H1 (cell line): ENCODE measurements around the gene TUBGCP5. TPM values are rescaled to one million over a fixed set of nuclear protein-coding genes. Genes with fewer than 3 reads are reported as not detected.

ENCODE experiments used
- CTCF ChIA-PET: fragments of 300-600 bp; sonication (Branson Sonifier 250); formaldehyde crosslinking; loops from one replicate; lab custom pipeline; 2021; ENCODE audit not compliant: partially characterized antibody; lab: Charles Lee
- POLR2A ChIA-PET: fragments of 300-600 bp; sonication (Branson Sonifier 250); formaldehyde crosslinking; loops from one replicate; lab custom pipeline; 2021; ENCODE audit warnings: inconsistent platforms; ENCODE audit not compliant: partially characterized antibody; lab: Charles Lee
- DNase-seq, 2 experiments: peaks; one replicate each; pipeline versions ENCODE4 v3.0.0 to v3.0.0-alpha.2; 2010 to 2022; ENCODE audit warnings: low spot score in 2 of 2, low read depth in 1 of 2, mixed read lengths in 1 of 2
- FAIRE-seq: peaks from 2 replicates; lab custom pipeline; 2011; peaks lifted over from hg19 to GRCh38; lab: Jason Lieb, UNC
- H2AFZ ChIP-seq: 2 replicates; pipeline ENCODE4 v1.8.1; 2012; ENCODE audit warnings: low read length, inconsistent platforms
- H2AK5ac ChIP-seq: 2 replicates; pipeline ENCODE4 v1.6.1; 2013; ENCODE audit warnings: low read depth, low read length
- H2BK120ac ChIP-seq: replicated peaks from 2 replicates; pipeline ENCODE3; 2013; ENCODE audit warnings: low read depth, low read length, inconsistent platforms
- H2BK12ac ChIP-seq: 2 replicates; pipeline ENCODE4 v1.6.1; 2013; ENCODE audit warnings: low read depth, low read length
- H2BK15ac ChIP-seq: 2 replicates; pipeline ENCODE4 v1.6.1; 2013; ENCODE audit warnings: low read length
- H2BK20ac ChIP-seq: 2 replicates; pipeline ENCODE4 v1.6.1; 2013; ENCODE audit warnings: low read length
- H2BK5ac ChIP-seq: 2 replicates; pipeline ENCODE4 v1.6.1; 2013; ENCODE audit warnings: low read depth, low read length
- H3K14ac ChIP-seq: 2 replicates; pipeline ENCODE4 v1.6.1; 2013; ENCODE audit warnings: inconsistent platforms; ENCODE audit not compliant: insufficient read length
- H3K18ac ChIP-seq: 2 replicates; pipeline ENCODE4 v1.6.1; 2013; ENCODE audit warnings: low read length; ENCODE audit errors: extremely low read depth
- H3K23ac ChIP-seq: 2 replicates; pipeline ENCODE4 v1.6.1; 2013; ENCODE audit warnings: inconsistent platforms; ENCODE audit not compliant: insufficient read length
- H3K23me2 ChIP-seq: 2 replicates; pipeline ENCODE4 v1.6.1; 2013; ENCODE audit warnings: low read depth, low read length
- H3K27ac ChIP-seq: 2 replicates; pipeline ENCODE4 v1.6.1; 2011; ENCODE audit warnings: low read depth, low read length, inconsistent platforms
- H3K27me3 ChIP-seq, 4 experiments: replicated peaks in 1 of 4; 1 replicate in 1 of 4; 2 replicates in 3 of 4; pipeline versions ENCODE4 v1.6.1 to v1.8.1; 2011 to 2013; ENCODE audit warnings: low read length in 3 of 4, mild to moderate bottlenecking in 3 of 4, inconsistent platforms in 2 of 4, mixed read lengths in 2 of 4, moderate library complexity in 1 of 4; ENCODE audit not compliant: control insufficient read depth in 3 of 4, insufficient read depth in 3 of 4; ENCODE audit errors: extremely low read depth in 1 of 4
- H3K36me3 ChIP-seq, 4 experiments: 2 replicates each; pipeline versions ENCODE4 v1.6.1 to v1.8.1; 2011 to 2013; ENCODE audit warnings: mild to moderate bottlenecking in 4 of 4, low read length in 3 of 4, moderate library complexity in 2 of 4, control low read depth in 1 of 4, inconsistent platforms in 1 of 4; ENCODE audit not compliant: insufficient read depth in 4 of 4, control insufficient read depth in 2 of 4
- H3K4ac ChIP-seq: replicated peaks from 2 replicates; pipeline ENCODE3; 2013; ENCODE audit warnings: low read length, low read depth, mixed read lengths, inconsistent platforms; ENCODE audit not compliant: insufficient read length
- H3K4me1 ChIP-seq, 4 experiments: replicated peaks in 1 of 4; 1 replicate in 1 of 4; 2 replicates in 3 of 4; pipeline versions ENCODE4 v1.6.1 to v1.8.1; 2011 to 2013; ENCODE audit warnings: low read length in 3 of 4, inconsistent platforms in 2 of 4, mixed read lengths in 1 of 4; ENCODE audit not compliant: insufficient read depth in 4 of 4, control insufficient read depth in 3 of 4
- H3K4me2 ChIP-seq, 2 experiments: 2 replicates each; pipeline versions ENCODE4 v1.6.1 to v1.8.1; 2011 to 2013; ENCODE audit warnings: low read depth in 2 of 2, low read length in 2 of 2, control low read depth in 1 of 2, inconsistent platforms in 1 of 2, mild to moderate bottlenecking in 1 of 2; ENCODE audit not compliant: insufficient read depth in 1 of 2
- H3K4me3 ChIP-seq, 4 experiments: fragments of 200-600, 300-600 bp in 1 of 4; sonication (generic), shearing (Covaris generic), sonication (Bioruptor Twin) in 1 of 4; 2 replicates each; pipeline versions ENCODE4 v1.5.1 to v1.8.1; 2011 to 2016; ENCODE audit warnings: low read length in 4 of 4, low read depth in 3 of 4, control low read depth in 2 of 4, inconsistent platforms in 2 of 4, mild to moderate bottlenecking in 2 of 4, mixed read lengths in 1 of 4, moderate library complexity in 1 of 4; ENCODE audit not compliant: insufficient read depth in 2 of 4; ENCODE audit errors: extremely low read depth in 1 of 4
- H3K56ac ChIP-seq: replicated peaks from 2 replicates; pipeline ENCODE3; 2013; ENCODE audit warnings: low read depth, mild to moderate bottlenecking, mixed read lengths, low read length, inconsistent platforms; ENCODE audit not compliant: insufficient read length
- H3K79me1 ChIP-seq: 2 replicates; pipeline ENCODE4 v1.6.1; 2013; ENCODE audit warnings: low read depth, low read length, control low read depth
- H3K79me2 ChIP-seq, 2 experiments: 2 replicates each; pipeline versions ENCODE4 v1.6.1 to v1.8.1; 2012 to 2013; ENCODE audit warnings: low read length in 2 of 2, mild to moderate bottlenecking in 2 of 2, inconsistent platforms in 1 of 2; ENCODE audit not compliant: insufficient read depth in 2 of 2, control insufficient read depth in 1 of 2
- H3K9ac ChIP-seq, 4 experiments: replicated peaks in 1 of 4; 1 replicate in 1 of 4; 2 replicates in 3 of 4; pipeline versions ENCODE4 v1.6.1 to v1.8.1; 2011 to 2013; ENCODE audit warnings: low read depth in 3 of 4, low read length in 3 of 4, control low read depth in 2 of 4, mild to moderate bottlenecking in 2 of 4, moderate library complexity in 2 of 4, inconsistent platforms in 1 of 4; ENCODE audit errors: extremely low read depth in 1 of 4
- H3K9me3 ChIP-seq, 2 experiments: 2 replicates each; pipeline versions ENCODE4 v1.6.1 to v1.8.1; 2012 to 2013; ENCODE audit warnings: mild to moderate bottlenecking in 2 of 2, moderate library complexity in 2 of 2, control low read depth in 1 of 2, inconsistent platforms in 1 of 2, low read depth in 1 of 2, low read length in 1 of 2, mixed read lengths in 1 of 2; ENCODE audit not compliant: insufficient read depth in 2 of 2
- H4K20me1 ChIP-seq, 2 experiments: replicated peaks in 1 of 2; 2 replicates each; pipeline versions ENCODE3 to v1.8.1; 2011 to 2013; ENCODE audit warnings: inconsistent platforms in 2 of 2, low read length in 2 of 2, mild to moderate bottlenecking in 1 of 2; ENCODE audit not compliant: insufficient read depth in 2 of 2, control insufficient read depth in 1 of 2
- H4K5ac ChIP-seq: 2 replicates; pipeline ENCODE4 v1.6.1; 2013; ENCODE audit warnings: low read length, low read depth, mixed read lengths, inconsistent platforms; ENCODE audit not compliant: insufficient read length
- H4K8ac ChIP-seq: 2 replicates; pipeline ENCODE4 v1.8.0; 2013; ENCODE audit warnings: mild to moderate bottlenecking, moderate library complexity, low read length, inconsistent platforms; ENCODE audit not compliant: insufficient read depth; ENCODE audit errors: extremely low read depth
- H4K91ac ChIP-seq: replicated peaks from 2 replicates; pipeline ENCODE3; 2013; ENCODE audit warnings: low read length, mixed read lengths, inconsistent platforms; ENCODE audit not compliant: insufficient read length
- ATF2 ChIP-seq: IDR thresholded peaks from 2 replicates; pipeline ENCODE4 v1.6.1; 2012; ENCODE audit warnings: low read length, inconsistent platforms
- CTBP2 ChIP-seq: IDR thresholded peaks from 2 replicates; pipeline ENCODE4 v1.7.0; 2011; ENCODE audit warnings: borderline replicate concordance, mild to moderate bottlenecking, moderate library complexity, mixed read lengths, low read length; ENCODE audit not compliant: insufficient read depth, insufficient read length
- EZH2 ChIP-seq: fragments of 200-600 bp; sonication (generic); IDR thresholded peaks from 2 replicates; pipeline ENCODE4 v1.7.1; 2012; ENCODE audit warnings: low read depth, mild to moderate bottlenecking, moderate library complexity, low read length, inconsistent platforms; ENCODE audit not compliant: severe bottlenecking
- GTF2F1 ChIP-seq: IDR thresholded peaks from 2 replicates; pipeline ENCODE4 v1.6.1; 2012; ENCODE audit warnings: low read depth, low read length, improper control_type of control experiment, borderline replicate concordance
- JUN ChIP-seq: IDR thresholded peaks from 2 replicates; pipeline ENCODE4 v1.6.1; 2011; ENCODE audit warnings: low read depth, mild to moderate bottlenecking, improper control_type of control experiment, low read length
- MAFK ChIP-seq: IDR thresholded peaks from 2 replicates; pipeline ENCODE4 v1.6.1; 2012; ENCODE audit warnings: low read depth, mild to moderate bottlenecking, improper control_type of control experiment, low read length
- PHF8 ChIP-seq: fragments of 200-600 bp; sonication (generic); conservative IDR thresholded peaks from 2 replicates; pipeline ENCODE4 v1.7.1; 2012; ENCODE audit warnings: low read depth, mild to moderate bottlenecking, inconsistent platforms, low read length, moderate library complexity
- SAP30 ChIP-seq: fragments of 300-600 bp; sonication (generic); IDR thresholded peaks from 2 replicates; pipeline ENCODE4 v1.7.1; 2012; ENCODE audit warnings: low read length, moderate library complexity, mild to moderate bottlenecking, inconsistent platforms; ENCODE audit not compliant: insufficient read depth, insufficient replicate concordance
- TCF12 ChIP-seq: IDR thresholded peaks from 2 replicates; pipeline ENCODE4 v1.6.1; 2011; ENCODE audit warnings: low read depth, mild to moderate bottlenecking, low read length
- ZNF274 ChIP-seq: IDR thresholded peaks from 2 replicates; pipeline ENCODE4 v1.7.0; 2012; ENCODE audit warnings: low read length, borderline replicate concordance; ENCODE audit errors: extremely low read depth
- WGBS, 2 experiments: shearing (Covaris generic) in 1 of 2; methylation state at CpG; one replicate each; pipeline versions ENCODE4 v1.1.6 to v1.1.7; 2013 to 2015; ENCODE audit warnings: low lambda C conversion rate in 2 of 2, mixed read lengths in 2 of 2, inconsistent platforms in 1 of 2, low coverage in 1 of 2, missing lambda C conversion rate in 1 of 2; ENCODE audit not compliant: insufficient replicate concordance in 2 of 2, insufficient coverage in 1 of 2, insufficient read length in 1 of 2; ENCODE audit errors: extremely low coverage in 1 of 2, missing lambda C conversion rate in 1 of 2; 5-methylcytosine and 5-hydroxymethylcytosine counted together
- polyA plus RNA-seq, 7 experiments: library from polyadenylated mRNA; depleted of rRNA in 3 of 7; stranded (reverse) in 5 of 7; unstranded in 2 of 7; fragments of >200 nt in 5 of 7; fragments of 200-250 nt in 2 of 7; gene quantifications; 1 replicate in 5 of 7; 2 replicates in 1 of 7; 4 replicates in 1 of 7; pipeline versions ENCODE4 v1.2.1 to v1.2.3, GENCODE V29; 2011 to 2013; ENCODE audit warnings: missing spikeins in 2 of 7, mixed read lengths in 2 of 7
- total RNA-seq: library from RNA; stranded (reverse); fragmentation: NEBNext Ultra II Directional; extraction: Animal tissue kit (Norgen Biotek cat#: 25700); gene quantifications from 2 replicates; pipeline ENCODE4 v1.2.1, GENCODE V29; 2021

Gene TUBGCP5
- total and polyA plus RNA-seq, 2 of the 8 experiments (the other 6 are each of a cell fraction or from before 2014, with no cell fraction given) = 6.3 to 12.5 TPM

- FAIRE-seq (no peak), DNase-seq (no peak)
- Histone ChIP-seq H4K8ac (no peak overlapping the region), H4K91ac (no peak overlapping the region), H3K4me1 (no peaks in the 10 kb centered on the region), H3K56ac (no peak overlapping the region), H2BK20ac (no peak overlapping the region), H3K18ac (no peak overlapping the region), H3K79me2 (no peaks in the 10 kb centered on the region), H4K5ac (no peak overlapping the region), H3K4me3 (no peak overlapping the region), H2AFZ (no peak overlapping the region), H3K9ac (no peak overlapping the region), H3K27ac (no peak overlapping the region), H3K79me1 (no peaks in the 10 kb centered on the region), H3K14ac (no peak overlapping the region), H2BK5ac (no peak overlapping the region), H3K23ac (no peak overlapping the region), H4K20me1 (no peaks in the 10 kb centered on the region), H3K4ac (no peak overlapping the region), H3K4me2 (no peak overlapping the region), H3K23me2 (no peaks in the 10 kb centered on the region), H3K36me3 (peaks cover 11 to 31% (median 17%) of the 10 kb centered on the region in 4 experiments; a peak in 7 of 8 replicates), H2BK120ac (no peak overlapping the region), H2AK5ac (no peak overlapping the region), H2BK15ac (no peak overlapping the region), H2BK12ac (no peak overlapping the region), H3K27me3 (no peaks in the 10 kb centered on the region), H3K9me3 (no peaks in the 10 kb centered on the region)
- no peak for TF ChIP-seq JUN
- no peak for TF ChIP-seq GTF2F1
- TF ChIP-seq SAP30 = no peak
- TF ChIP-seq ATF2 = no peak
- no peak for TF ChIP-seq ZNF274
- no peak for TF ChIP-seq EZH2
- TF ChIP-seq MAFK = no peak
- TF ChIP-seq PHF8 = no peak
- no peak for TF ChIP-seq CTBP2
- no peak for TF ChIP-seq TCF12
- POLR2A ChIA-PET = interaction anchor here (0.5 to 1.5 kb wide), 4 partner anchors 8 to 18 kb away, joined by 3 to 5 read pairs (median 3); no protein-coding TSS in a partner anchor
- CTCF ChIA-PET = interaction anchor here (1.0 kb wide), 1 partner anchor 22 kb away, joined by 4 read pairs; no protein-coding TSS in a partner anchor
- 86% methylated on average over 3 of the region's 3 CpGs; no CpG with 5 or more reads in 1 of the 2 experiments for WGBS, 2 experiments
Measured at GRCh38 chr15:23014394-23015000, 24.9 kb downstream of the TUBGCP5 start.
